K562 (cell line): ENCODE measurements around the gene DNMBP. TPM values are rescaled to one million over a fixed set of nuclear protein-coding genes. Genes with fewer than 3 reads are reported as not detected.
A peak's percentile ranks its signal among the peaks of the same experiment; 100 is the strongest.

Source experiments
- BCOR ChIP-seq: fragments of 450-650 bp; IDR thresholded peaks from 2 replicates; pipeline ENCODE4 v1.6.1; 2016
- DACH1 ChIP-seq: fragments of 450-650 bp; IDR thresholded peaks from 2 replicates; pipeline ENCODE4 v1.6.1; 2018; ENCODE audit not compliant: partially characterized antibody
- ELF1 ChIP-seq: fragments of 200-800 bp; sonication (Bioruptor generic); IDR thresholded peaks from 2 replicates; pipeline ENCODE4 v1.6.1; 2016; ENCODE audit warnings: missing genetic modification characterization, missing compliant biosample characterization
- ETV6 ChIP-seq, 3 experiments: fragments of 150-350 bp in 1 of 3; sonication (generic) in 1 of 3; formaldehyde crosslinking in 1 of 3; IDR thresholded peaks; 2 replicates each; pipeline versions ENCODE4 v1.6.1 to v1.8.0; 2014 to 2022; ENCODE audit warnings: borderline replicate concordance in 2 of 3, low read depth in 2 of 3, antibody characterized with exemption in 1 of 3, low read length in 1 of 3, mild to moderate bottlenecking in 1 of 3, missing genetic modification reagents in 1 of 3
- HLTF ChIP-seq: fragments of 450-650 bp; IDR thresholded peaks from 2 replicates; pipeline ENCODE4 v1.6.1; 2016
- MTA3 ChIP-seq: fragments of 450-650 bp; formaldehyde crosslinking; IDR thresholded peaks from 2 replicates; pipeline ENCODE4 v1.6.1; 2017; ENCODE audit warnings: mild to moderate bottlenecking, borderline replicate concordance
- PURB ChIP-seq: sonication (generic); formaldehyde crosslinking; IDR thresholded peaks from 2 replicates; pipeline ENCODE4 v1.9.0; 2021; ENCODE audit warnings: low read depth, mild to moderate bottlenecking, missing genetic modification reagents
- RAD21 ChIP-seq, 2 experiments: fragments of 250-450 bp in 1 of 2; fragments of 450-650 bp in 1 of 2; sonication (Bioruptor Pico) in 1 of 2; formaldehyde crosslinking in 1 of 2; IDR thresholded peaks in 1 of 2; conservative IDR thresholded peaks in 1 of 2; 2 replicates each; pipeline versions ENCODE4 v1.4.0 to v1.8.0; 2020 to 2022; ENCODE audit warnings: mild to moderate bottlenecking in 2 of 2, moderate library complexity in 1 of 2
- SAP30 ChIP-seq: fragments of 200-600 bp; sonication (generic); IDR thresholded peaks from 2 replicates; pipeline ENCODE4 v1.6.1; 2012; ENCODE audit warnings: borderline replicate concordance, low read depth, mild to moderate bottlenecking, moderate library complexity, low read length, control low read depth, inconsistent platforms; ENCODE audit not compliant: insufficient read depth, poor library complexity, severe bottlenecking
- SP1 ChIP-seq: sonication (generic); formaldehyde crosslinking; IDR thresholded peaks from 2 replicates; pipeline ENCODE4 v1.8.1; 2022; ENCODE audit warnings: mild to moderate bottlenecking, missing genetic modification reagents
- ZNF57 ChIP-seq: fragments of 450-650 bp; formaldehyde crosslinking; IDR thresholded peaks from 2 replicates; pipeline ENCODE4 v1.4.0; 2020; ENCODE audit warnings: mild to moderate bottlenecking, moderate library complexity
- ZNF717 ChIP-seq: fragments of 250-450 bp; sonication (Bioruptor Pico); IDR thresholded peaks from 2 replicates; pipeline ENCODE4 v1.5.0; 2021
- ZNF75A ChIP-seq: fragments of 450-650 bp; formaldehyde crosslinking; IDR thresholded peaks from 2 replicates; pipeline ENCODE4 v1.4.0; 2020; ENCODE audit warnings: mild to moderate bottlenecking
- polyA plus RNA-seq, 8 experiments: library from polyadenylated mRNA; depleted of rRNA in 4 of 8; stranded (reverse) in 5 of 8; unstranded in 3 of 8; fragments of >200 nt; fragmentation: Nextera tagmentation in 2 of 8; fragmentation: Illumina TruSeq in 1 of 8; extraction: Ambion mirVana in 2 of 8; extraction: Trizol in 1 of 8; gene quantifications; 2 replicates each; pipeline versions ENCODE4 v1.2.1 to v1.2.3, GENCODE V29; 2011 to 2014; ENCODE audit warnings: inconsistent platforms in 1 of 8, missing spikeins in 1 of 8
- total RNA-seq, 7 experiments: library from RNA; depleted of rRNA in 6 of 7; stranded (reverse); fragments of >200 nt in 6 of 7; fragmentation: Illumina TruSeq in 2 of 7; extraction: Trizol in 2 of 7; gene quantifications; 2 replicates each; pipeline versions ENCODE4 v1.2.1 to v1.2.3, GENCODE V29; 2011 to 2021; ENCODE audit warnings: low replicate concordance in 1 of 7
- TF ChIP-seq, protein P1 (sequence below): sonication (generic); formaldehyde crosslinking; IDR thresholded peaks from 2 replicates; pipeline ENCODE4 v1.8.0; 2022; ENCODE audit warnings: mild to moderate bottlenecking, missing genetic modification reagents
- TF ChIP-seq, protein P2 (sequence below): sonication (generic); formaldehyde crosslinking; IDR thresholded peaks from 2 replicates; pipeline ENCODE4 v1.8.0; 2023; ENCODE audit warnings: missing genetic modification reagents, mild to moderate bottlenecking, borderline replicate concordance

The DNMBP gene
- total and polyA plus RNA-seq, 9 of the 15 experiments (the other 6 are each of a cell fraction or from before 2014, with no cell fraction given): 0.83 to 3.7 (median 2.2) TPM

DNA sequence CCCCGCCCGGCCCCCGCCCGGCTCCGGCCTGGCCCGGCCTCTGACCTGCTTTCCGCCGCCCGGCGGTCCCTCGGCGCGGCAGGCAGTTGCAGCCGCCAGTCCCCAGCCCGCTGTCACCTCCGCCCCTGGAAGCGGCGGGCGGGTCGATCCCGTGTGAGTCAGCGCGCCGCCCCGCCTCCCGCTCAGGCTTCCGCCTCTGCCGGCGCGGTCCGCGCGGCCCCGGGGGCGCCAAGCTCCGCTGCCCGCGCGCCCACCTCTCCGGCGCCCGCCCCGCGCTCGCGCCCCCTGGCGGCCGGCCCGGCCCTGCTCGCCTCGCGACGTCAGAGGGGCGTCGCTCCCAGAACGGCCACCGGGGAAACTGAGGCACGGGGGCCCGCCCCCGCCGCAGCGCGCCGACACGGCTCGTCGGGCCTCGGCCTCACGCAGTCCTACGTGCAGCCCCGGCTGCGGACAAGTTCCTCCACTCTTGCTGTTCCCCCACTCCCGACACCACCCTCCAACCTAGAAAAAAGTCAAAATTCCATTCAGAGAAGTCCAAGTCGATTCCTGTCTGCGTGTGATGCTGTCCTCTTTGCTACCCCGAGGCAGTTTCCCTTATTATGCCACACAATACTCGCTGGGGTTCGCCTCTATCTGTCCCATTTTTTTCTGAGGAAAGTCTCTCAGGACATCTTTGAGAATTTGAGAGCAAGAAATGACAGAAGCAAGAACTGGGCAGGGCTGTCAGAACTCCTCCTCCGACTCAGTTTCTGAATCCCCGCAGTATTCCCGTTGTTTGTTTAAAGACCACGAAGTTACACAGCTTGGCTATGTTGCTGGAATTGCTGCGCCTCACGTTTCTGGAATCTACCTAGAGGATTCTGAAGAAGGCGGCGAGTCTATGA, at the start of gene DNMBP (continued):
- TF ChIP-seq ELF1 (tag) (peak; percentile 65; the same call in 1 of the 2 replicates), SP1 (no peak), ZNF75A (CRISPR knock-in tag) (no peak), SAP30 (no peak), DACH1 (no peak), HLTF (no peak), ETV6 (IDR thresholded peaks at IDR 0.05; ENCODE audit: borderline replicate concordance in 1 of 2, low read depth in 2 of 2, low read length in 1 of 2) (no peak), ETV6 (CRISPR knock-in tag; IDR thresholded peaks at IDR 0.05; ENCODE audit: borderline replicate concordance) (no peak), PURB (CRISPR knock-in tag) (no peak), ZNF717 (CRISPR knock-in tag) (no peak), RAD21 (CRISPR knock-in tag; conservative IDR thresholded peaks at IDR 0.05 in 1 of 2, IDR thresholded peaks at IDR 0.05 in 1 of 2) (peak; percentile 18 to 63; a peak in 3 of 4 replicates), MTA3 (no peak), BCOR (peak; percentile 65), ZNF57 (no peak)
- TF ChIP-seq, protein P1, sequence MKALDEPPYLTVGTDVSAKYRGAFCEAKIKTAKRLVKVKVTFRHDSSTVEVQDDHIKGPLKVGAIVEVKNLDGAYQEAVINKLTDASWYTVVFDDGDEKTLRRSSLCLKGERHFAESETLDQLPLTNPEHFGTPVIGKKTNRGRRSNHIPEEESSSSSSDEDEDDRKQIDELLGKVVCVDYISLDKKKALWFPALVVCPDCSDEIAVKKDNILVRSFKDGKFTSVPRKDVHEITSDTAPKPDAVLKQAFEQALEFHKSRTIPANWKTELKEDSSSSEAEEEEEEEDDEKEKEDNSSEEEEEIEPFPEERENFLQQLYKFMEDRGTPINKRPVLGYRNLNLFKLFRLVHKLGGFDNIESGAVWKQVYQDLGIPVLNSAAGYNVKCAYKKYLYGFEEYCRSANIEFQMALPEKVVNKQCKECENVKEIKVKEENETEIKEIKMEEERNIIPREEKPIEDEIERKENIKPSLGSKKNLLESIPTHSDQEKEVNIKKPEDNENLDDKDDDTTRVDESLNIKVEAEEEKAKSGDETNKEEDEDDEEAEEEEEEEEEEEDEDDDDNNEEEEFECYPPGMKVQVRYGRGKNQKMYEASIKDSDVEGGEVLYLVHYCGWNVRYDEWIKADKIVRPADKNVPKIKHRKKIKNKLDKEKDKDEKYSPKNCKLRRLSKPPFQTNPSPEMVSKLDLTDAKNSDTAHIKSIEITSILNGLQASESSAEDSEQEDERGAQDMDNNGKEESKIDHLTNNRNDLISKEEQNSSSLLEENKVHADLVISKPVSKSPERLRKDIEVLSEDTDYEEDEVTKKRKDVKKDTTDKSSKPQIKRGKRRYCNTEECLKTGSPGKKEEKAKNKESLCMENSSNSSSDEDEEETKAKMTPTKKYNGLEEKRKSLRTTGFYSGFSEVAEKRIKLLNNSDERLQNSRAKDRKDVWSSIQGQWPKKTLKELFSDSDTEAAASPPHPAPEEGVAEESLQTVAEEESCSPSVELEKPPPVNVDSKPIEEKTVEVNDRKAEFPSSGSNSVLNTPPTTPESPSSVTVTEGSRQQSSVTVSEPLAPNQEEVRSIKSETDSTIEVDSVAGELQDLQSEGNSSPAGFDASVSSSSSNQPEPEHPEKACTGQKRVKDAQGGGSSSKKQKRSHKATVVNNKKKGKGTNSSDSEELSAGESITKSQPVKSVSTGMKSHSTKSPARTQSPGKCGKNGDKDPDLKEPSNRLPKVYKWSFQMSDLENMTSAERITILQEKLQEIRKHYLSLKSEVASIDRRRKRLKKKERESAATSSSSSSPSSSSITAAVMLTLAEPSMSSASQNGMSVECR: no peak
- TF ChIP-seq, protein P2, sequence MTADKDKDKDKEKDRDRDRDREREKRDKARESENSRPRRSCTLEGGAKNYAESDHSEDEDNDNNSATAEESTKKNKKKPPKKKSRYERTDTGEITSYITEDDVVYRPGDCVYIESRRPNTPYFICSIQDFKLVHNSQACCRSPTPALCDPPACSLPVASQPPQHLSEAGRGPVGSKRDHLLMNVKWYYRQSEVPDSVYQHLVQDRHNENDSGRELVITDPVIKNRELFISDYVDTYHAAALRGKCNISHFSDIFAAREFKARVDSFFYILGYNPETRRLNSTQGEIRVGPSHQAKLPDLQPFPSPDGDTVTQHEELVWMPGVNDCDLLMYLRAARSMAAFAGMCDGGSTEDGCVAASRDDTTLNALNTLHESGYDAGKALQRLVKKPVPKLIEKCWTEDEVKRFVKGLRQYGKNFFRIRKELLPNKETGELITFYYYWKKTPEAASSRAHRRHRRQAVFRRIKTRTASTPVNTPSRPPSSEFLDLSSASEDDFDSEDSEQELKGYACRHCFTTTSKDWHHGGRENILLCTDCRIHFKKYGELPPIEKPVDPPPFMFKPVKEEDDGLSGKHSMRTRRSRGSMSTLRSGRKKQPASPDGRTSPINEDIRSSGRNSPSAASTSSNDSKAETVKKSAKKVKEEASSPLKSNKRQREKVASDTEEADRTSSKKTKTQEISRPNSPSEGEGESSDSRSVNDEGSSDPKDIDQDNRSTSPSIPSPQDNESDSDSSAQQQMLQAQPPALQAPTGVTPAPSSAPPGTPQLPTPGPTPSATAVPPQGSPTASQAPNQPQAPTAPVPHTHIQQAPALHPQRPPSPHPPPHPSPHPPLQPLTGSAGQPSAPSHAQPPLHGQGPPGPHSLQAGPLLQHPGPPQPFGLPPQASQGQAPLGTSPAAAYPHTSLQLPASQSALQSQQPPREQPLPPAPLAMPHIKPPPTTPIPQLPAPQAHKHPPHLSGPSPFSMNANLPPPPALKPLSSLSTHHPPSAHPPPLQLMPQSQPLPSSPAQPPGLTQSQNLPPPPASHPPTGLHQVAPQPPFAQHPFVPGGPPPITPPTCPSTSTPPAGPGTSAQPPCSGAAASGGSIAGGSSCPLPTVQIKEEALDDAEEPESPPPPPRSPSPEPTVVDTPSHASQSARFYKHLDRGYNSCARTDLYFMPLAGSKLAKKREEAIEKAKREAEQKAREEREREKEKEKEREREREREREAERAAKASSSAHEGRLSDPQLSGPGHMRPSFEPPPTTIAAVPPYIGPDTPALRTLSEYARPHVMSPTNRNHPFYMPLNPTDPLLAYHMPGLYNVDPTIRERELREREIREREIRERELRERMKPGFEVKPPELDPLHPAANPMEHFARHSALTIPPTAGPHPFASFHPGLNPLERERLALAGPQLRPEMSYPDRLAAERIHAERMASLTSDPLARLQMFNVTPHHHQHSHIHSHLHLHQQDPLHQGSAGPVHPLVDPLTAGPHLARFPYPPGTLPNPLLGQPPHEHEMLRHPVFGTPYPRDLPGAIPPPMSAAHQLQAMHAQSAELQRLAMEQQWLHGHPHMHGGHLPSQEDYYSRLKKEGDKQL: no peak
